Stimulated activated effector memory CD8-positive, alpha-beta T cell treated with anti-CD3 and anti-CD28 coated beads, Interleukin-12 subunit alpha, Interleukin-12 subunit beta, amount 100 ng/mL, for 72 hours (primary cell): Measurements from ENCODE around the gene RNF148.
"Not testable (repeated sequence)": the region's sequence is repeated elsewhere in the genome, so short reads cannot be mapped to it uniquely, and the experiment has no call there.

Source experiments
- ATAC-seq: fragments of 150-1000 bp; cut with Tn5 transposase; 2 replicates; pipeline ENCODE4 v1.10.0; 2021
- DNase-seq, 2 donors: peaks; one replicate each; pipeline ENCODE4 v3.0.0; 2021 to 2022; ENCODE audit warnings: low spot score in 2 of 2
- H3K27ac Mint-ChIP-seq: one replicate; pipeline ENCODE4 v1.8.0; 2022; ENCODE audit warnings: mild to moderate bottlenecking, mixed read lengths
- H3K36me3 Mint-ChIP-seq: one replicate; pipeline ENCODE4 v1.8.0; 2022; ENCODE audit warnings: mild to moderate bottlenecking, mixed read lengths
- H3K4me1 Mint-ChIP-seq: one replicate; pipeline ENCODE4 v1.8.0; 2022; ENCODE audit warnings: mixed read lengths
- H3K4me3 Mint-ChIP-seq: one replicate; pipeline ENCODE4 v1.8.0; 2022; ENCODE audit warnings: mild to moderate bottlenecking, mixed read lengths
- H3K9me3 Mint-ChIP-seq: one replicate; pipeline ENCODE4 v1.8.0; 2022; ENCODE audit warnings: mixed read lengths

RNF148 gene

GRCh38 chr7:122709930-122710646 lies 7.4 kb upstream of the RNF148 start:
- peaks cover 10% of the 10 kb centered on the region for H3K9me3 Mint-ChIP-seq
- no peaks in the 10 kb centered on the region for H3K4me1 Mint-ChIP-seq
- no peaks in the 10 kb centered on the region for H3K36me3 Mint-ChIP-seq
- DNase-seq (no peak), ATAC-seq (no peak)
- H3K27ac Mint-ChIP-seq: no peak overlapping the region
- H3K4me3 Mint-ChIP-seq: no peak overlapping the region

DNA sequence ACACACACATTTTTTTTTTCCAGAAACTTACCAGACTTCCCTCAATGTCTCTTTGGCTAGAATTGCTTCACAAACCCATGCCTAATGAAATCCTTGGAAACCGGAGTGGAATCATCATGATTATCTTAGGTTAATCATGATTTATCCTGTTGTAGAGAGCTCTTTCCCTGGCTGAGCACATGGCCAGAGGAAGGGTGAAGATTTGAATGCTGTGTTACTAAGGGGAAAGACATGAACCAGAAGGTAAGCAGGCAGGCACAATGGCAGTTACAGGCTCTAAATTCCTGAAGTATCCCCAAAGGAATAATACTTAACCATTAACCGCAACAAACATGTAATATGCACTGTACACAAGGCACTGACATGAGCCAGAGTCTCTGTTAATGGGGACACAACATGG lies 4.1 kb upstream of the RNF148 start:
- Mint-ChIP-seq H3K9me3 (peaks cover 12% of the 10 kb centered on the region), H3K4me3 (no peak overlapping the region), H3K27ac (no peak overlapping the region), H3K36me3 (no peaks in the 10 kb centered on the region), H3K4me1 (no peaks in the 10 kb centered on the region)
- ATAC-seq: no peak
- DNase-seq: no peak

DNA sequence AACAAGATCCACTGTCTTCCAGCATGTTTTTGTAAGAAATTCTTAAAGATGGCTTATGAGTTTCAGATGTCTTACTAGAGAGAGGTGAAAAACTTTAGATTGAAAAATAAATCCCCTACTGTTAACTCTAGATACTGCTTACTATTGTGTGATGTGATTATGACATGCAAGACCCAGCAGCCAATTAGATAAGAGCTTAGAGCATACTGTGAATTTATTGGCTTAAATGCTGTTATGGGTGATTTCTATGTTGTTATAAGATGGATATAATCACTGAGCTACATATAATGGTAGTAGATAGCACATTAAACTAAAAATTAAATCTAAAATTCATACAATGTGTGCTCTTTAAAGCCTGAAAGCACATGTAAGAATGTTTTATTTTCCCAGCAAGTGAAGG lies 3.7 kb downstream of the RNF148 start, which contains the start of gene RNF133:
TSS of gene RNF133 (minus strand) at position 101 of the 400 bp plus-strand sequence. CDS start 199 bp downstream, outside the sequence.
- DNase-seq: no peak
- no peaks in the 10 kb centered on the region for H3K36me3 Mint-ChIP-seq

GRCh38 chr7:122695816-122696215 lies 6.9 kb downstream of the RNF148 start:
- DNase-seq (no peak), ATAC-seq (no peak)
- peaks cover 14% of the 10 kb centered on the region for H3K9me3 Mint-ChIP-seq
- H3K4me3 Mint-ChIP-seq: no peak overlapping the region
- no peak overlapping the region for H3K27ac Mint-ChIP-seq
- H3K4me1 Mint-ChIP-seq: no peaks in the 10 kb centered on the region
- H3K36me3 Mint-ChIP-seq: no peaks in the 10 kb centered on the region

More for the DNA sequence above, 3.7 kb downstream of the RNF148 start, which contains the start of gene RNF133:
- H3K4me1 Mint-ChIP-seq: no peaks in the 10 kb centered on the region
- no peak for ATAC-seq
- no peak within 1 kb of the TSS for H3K4me3 Mint-ChIP-seq
- peaks cover 11% of the 10 kb centered on the region for H3K9me3 Mint-ChIP-seq
- no peak within 1 kb of the TSS for H3K27ac Mint-ChIP-seq

DNA sequence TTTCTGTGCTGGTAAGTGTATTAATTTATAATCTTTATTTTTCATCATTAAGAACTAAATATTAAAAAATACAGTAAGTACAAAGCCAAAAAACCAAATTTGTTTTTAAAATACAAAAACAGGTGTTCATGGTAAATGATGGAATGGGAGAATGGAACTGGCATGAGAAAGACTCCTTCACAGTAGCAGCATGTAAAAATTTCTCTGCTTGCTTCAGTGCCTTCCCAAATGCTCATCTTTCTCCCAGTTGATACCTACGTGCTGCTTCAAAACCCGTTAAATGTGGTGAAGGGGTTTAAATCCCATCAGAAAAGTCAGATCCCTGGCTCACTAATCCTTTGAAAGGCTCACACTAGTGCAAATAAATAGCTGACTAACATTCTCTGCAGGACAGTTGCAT lies 8.0 kb downstream of the RNF148 start:
- no peak overlapping the region for H3K27ac Mint-ChIP-seq
- H3K9me3 Mint-ChIP-seq: peaks cover 14% of the 10 kb centered on the region
- no peaks in the 10 kb centered on the region for H3K36me3 Mint-ChIP-seq
- no peak overlapping the region for H3K4me3 Mint-ChIP-seq
- no peaks in the 10 kb centered on the region for H3K4me1 Mint-ChIP-seq
- no peak for ATAC-seq
- DNase-seq: no peak

GRCh38 chr7:122692769-122693309 lies 9.9 kb downstream of the RNF148 start:
- DNase-seq (no peak), ATAC-seq (no peak)
- H3K27ac Mint-ChIP-seq: no peak overlapping the region
- H3K4me3 Mint-ChIP-seq: no peak overlapping the region
- no peaks in the 10 kb centered on the region for H3K4me1 Mint-ChIP-seq
- peaks cover 16% of the 10 kb centered on the region for H3K9me3 Mint-ChIP-seq
- H3K36me3 Mint-ChIP-seq: no peaks in the 10 kb centered on the region

DNA sequence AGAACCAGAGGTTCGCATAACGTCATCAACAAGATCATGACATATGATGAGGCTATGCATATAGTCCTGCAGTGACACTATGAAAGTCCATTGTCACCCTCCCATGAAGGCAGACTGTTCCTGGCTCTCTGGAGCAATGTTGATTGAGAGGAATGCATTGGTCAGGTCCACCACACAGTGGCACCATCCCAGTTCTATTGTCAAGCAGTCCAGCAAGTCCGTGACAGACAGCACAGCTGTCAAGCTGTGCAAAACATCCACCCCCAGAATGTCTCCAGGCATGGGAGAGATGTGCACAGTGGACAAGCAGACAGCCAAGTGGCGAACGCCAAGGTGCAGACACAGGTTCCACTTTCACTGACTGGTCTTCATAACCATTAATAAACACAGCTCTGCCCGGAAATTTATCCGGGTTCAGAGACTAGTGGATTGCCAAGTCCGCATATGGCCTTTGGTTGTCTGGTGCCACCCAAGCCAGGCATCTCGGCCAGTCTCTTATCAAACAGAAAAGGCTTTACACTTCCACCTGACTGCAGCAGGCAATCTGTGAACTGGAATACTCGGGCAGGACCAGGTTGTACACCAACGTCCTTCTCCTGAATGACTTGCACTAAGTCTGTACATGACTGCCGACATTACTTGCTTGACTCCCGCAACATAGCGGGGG lies 11.0 kb downstream of the RNF148 start:
- DNase-seq: no peak
- ATAC-seq: no peak
- Mint-ChIP-seq H3K27ac (no peak overlapping the region), H3K9me3 (peaks cover 16% of the 10 kb centered on the region), H3K36me3 (no peaks in the 10 kb centered on the region), H3K4me3 (no peak overlapping the region), H3K4me1 (no peaks in the 10 kb centered on the region)

- no peaks in the 10 kb centered on the region for H3K36me3 Mint-ChIP-seq
- ATAC-seq (no peak), DNase-seq (no peak)
- H3K4me3 Mint-ChIP-seq: no peak overlapping the region
- H3K4me1 Mint-ChIP-seq: no peaks in the 10 kb centered on the region
- no peak overlapping the region for H3K27ac Mint-ChIP-seq
- H3K9me3 Mint-ChIP-seq: peaks cover 14% of the 10 kb centered on the region
Observed at GRCh38 chr7:122689346-122690109, 13.2 kb downstream of the RNF148 start.

GRCh38 chr7:122688400-122688998 lies 14.2 kb downstream of the RNF148 start:
- H3K36me3 Mint-ChIP-seq: no peaks in the 10 kb centered on the region
- H3K9me3 Mint-ChIP-seq: peaks cover 10% of the 10 kb centered on the region
- no peak overlapping the region for H3K27ac Mint-ChIP-seq
- ATAC-seq (no peak), DNase-seq (no peak)
- no peaks in the 10 kb centered on the region for H3K4me1 Mint-ChIP-seq
- H3K4me3 Mint-ChIP-seq: no peak overlapping the region

DNA sequence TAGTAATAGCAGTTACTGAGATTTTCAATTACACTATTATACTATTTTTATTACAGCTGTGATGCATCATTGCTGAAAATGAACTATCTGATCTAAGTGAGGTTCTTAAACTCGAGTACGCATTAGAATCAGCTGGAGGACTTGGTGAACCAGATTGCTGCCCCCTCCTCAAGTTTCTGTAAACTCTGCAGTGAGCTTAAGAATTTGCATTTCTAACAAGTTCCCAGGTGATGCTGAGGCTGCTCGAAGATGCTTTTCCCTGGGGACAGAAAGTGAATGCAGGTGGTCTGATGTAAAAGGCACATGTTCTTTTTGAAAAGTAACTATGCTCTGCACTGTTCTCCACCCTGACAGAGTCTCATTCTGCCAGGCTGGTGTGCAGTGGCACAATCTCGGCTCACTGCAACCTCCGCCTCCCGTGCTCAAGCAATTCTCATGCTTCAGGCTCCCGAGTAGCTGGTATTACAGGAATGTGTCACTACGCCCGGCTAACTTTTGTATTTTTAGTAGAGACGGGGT lies 16.3 kb downstream of the RNF148 start:
- H3K9me3 Mint-ChIP-seq: peaks cover 4% of the 10 kb centered on the region
- H3K27ac Mint-ChIP-seq: no peak overlapping the region
- DNase-seq: no peak
- no peaks in the 10 kb centered on the region for H3K4me1 Mint-ChIP-seq
- no peak for ATAC-seq
- H3K4me3 Mint-ChIP-seq: no peak overlapping the region
- H3K36me3 Mint-ChIP-seq: no peaks in the 10 kb centered on the region

- Mint-ChIP-seq H3K36me3 (no peaks in the 10 kb centered on the region), H3K4me1 (no peaks in the 10 kb centered on the region), H3K4me3 (no peak overlapping the region), H3K27ac (no peak overlapping the region), H3K9me3 (peaks cover 6% of the 10 kb centered on the region)
- DNase-seq: no peak
- ATAC-seq: no peak
Observed at GRCh38 chr7:122684504-122684903, 18.2 kb downstream of the RNF148 start.

DNA sequence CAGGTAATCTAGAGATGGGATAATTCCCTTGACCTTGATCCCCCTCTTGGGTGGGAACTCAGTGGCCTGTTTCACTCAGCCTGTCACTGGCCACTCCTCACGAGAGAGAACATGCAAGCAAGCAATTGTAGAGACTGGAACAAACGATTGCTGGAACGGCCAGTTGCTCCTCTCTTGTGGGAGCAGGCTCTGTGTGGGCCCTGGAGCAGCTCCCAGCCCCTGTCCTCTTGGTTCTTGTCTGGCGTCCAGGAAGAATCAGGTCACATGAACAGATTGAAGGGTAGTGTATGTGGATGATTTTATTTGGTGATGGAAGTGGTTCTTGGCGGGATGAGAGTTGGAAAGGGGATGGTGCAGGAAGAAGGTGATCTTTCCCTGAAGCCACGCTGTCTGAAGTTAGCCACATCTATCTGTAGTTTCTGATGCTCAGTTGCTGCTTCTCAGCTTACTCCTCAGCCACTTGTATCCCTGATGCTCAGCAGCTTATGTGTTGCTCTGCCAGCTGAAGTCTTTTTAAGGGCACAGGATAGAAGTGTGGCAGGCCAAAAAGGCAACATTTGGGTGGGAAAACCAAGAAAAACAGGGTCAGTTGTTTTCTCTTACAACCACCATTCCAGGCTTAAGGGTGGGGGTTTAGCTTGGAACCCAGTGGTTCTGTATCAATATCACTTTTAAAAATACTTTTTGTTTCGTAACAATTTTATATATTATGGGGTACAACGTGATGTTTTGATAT lies 19.7 kb downstream of the RNF148 start:
- Mint-ChIP-seq H3K4me3 (no peak overlapping the region), H3K27ac (no peak overlapping the region), H3K9me3 (peaks cover 10% of the 10 kb centered on the region), H3K4me1 (no peaks in the 10 kb centered on the region), H3K36me3 (no peaks in the 10 kb centered on the region)
- peak; percentile 34 for ATAC-seq
- no peak for DNase-seq

DNA sequence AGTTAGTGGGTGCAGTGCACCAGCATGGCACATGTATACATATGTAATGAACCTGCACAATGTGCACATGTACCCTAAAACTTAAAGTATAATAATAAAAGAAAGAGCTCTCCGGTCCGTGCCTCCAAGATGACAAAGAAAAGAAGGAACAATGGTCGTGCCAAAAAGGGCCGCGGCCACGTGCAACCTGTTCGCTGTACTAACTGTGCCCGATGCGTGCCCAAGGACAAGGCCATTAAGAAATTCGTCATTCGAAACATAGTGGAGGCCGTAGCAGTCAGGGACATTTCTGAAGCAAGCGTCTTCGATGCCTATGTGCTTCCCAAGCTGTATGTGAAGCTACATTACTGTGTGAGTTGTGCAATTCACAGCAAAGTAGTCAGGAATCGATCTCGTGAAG lies 21.5 kb downstream of the RNF148 start:
- not testable (repeated sequence) for H3K4me1 Mint-ChIP-seq, ATAC-seq, DNase-seq, H3K36me3 Mint-ChIP-seq, H3K4me3 Mint-ChIP-seq, H3K27ac Mint-ChIP-seq
- peaks cover 13% of the 10 kb centered on the region for H3K9me3 Mint-ChIP-seq

DNA sequence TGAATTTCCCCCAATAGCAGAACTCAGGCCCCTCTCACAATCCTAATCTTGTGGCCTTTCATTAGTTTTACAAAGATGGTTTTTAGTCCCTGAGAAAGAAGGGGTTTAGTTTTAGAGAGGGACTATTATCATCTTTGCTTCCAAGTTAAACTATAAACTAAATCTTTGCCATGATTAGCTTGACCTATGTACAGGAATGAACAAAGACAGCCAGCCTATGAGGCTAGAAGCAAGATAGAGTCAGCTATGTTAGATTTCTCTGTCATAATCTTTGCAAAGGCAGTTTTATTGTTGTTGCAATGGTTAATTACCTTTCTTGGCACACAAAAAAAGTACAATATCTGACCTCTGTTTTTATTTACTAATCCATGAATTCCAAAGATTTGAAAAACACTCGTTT lies 22.9 kb downstream of the RNF148 start:
- H3K4me1 Mint-ChIP-seq: no peaks in the 10 kb centered on the region
- ATAC-seq: no peak

More for the DNA sequence above, 22.9 kb downstream of the RNF148 start:
- Mint-ChIP-seq H3K4me3 (no peak overlapping the region), H3K27ac (no peak overlapping the region), H3K9me3 (peaks cover 13% of the 10 kb centered on the region), H3K36me3 (no peaks in the 10 kb centered on the region)
- DNase-seq: no peak
